Transverse colon (tissue), 3 donors: ENCODE data around the gene PLD4.

Experiments
- CTCF ChIP-seq, 5 experiments: fragments of 200-600 bp in 3 of 5; fragments of 450-650 bp in 2 of 5; sonication (generic) in 3 of 5; IDR thresholded peaks; 1 replicate in 2 of 5; 2 replicates in 3 of 5; pipeline ENCODE4 v1.5.1; 2016 to 2017; ENCODE audit warnings: antibody characterized with exemption in 5 of 5, inconsistent platforms in 3 of 5, mild to moderate bottlenecking in 2 of 5, moderate library complexity in 1 of 5
- EP300 ChIP-seq: sonication (generic); formaldehyde crosslinking; IDR thresholded peaks from one replicate; pipeline ENCODE4 v1.6.1; 2017; ENCODE audit warnings: antibody characterized with exemption, low read depth
- POLR2A ChIP-seq: fragments of 450-650 bp; IDR thresholded peaks from one replicate; pipeline ENCODE4 v1.6.1; 2016; ENCODE audit warnings: antibody characterized with exemption, mild to moderate bottlenecking, moderate library complexity

- TF ChIP-seq POLR2A: no peak
- no peak for TF ChIP-seq CTCF (IDR thresholded peaks at IDR 0.05)
- no peak for TF ChIP-seq EP300
These were observed 9.4 kb downstream of the PLD4 start for GRCh38 chr14:104933746-104934733.
